CD4-positive, alpha-beta T cell (primary cell): ENCODE data around the gene RAMACL. TPM values are rescaled to one million over a fixed set of nuclear protein-coding genes. Genes with fewer than 3 reads are reported as not detected.

Source experiments
- ATAC-seq: fragments of 200-7000 bp; cut with Tn5 transposase; one replicate; pipeline ENCODE4 v1.10.0; 2022; ENCODE audit warnings: mild to moderate bottlenecking; ENCODE audit not compliant: poor library complexity
- CTCF ChIA-PET: fragments of 350-600 bp; sonication (Branson Sonifier 250); formaldehyde crosslinking; loops from one replicate; lab custom pipeline; 2021; ENCODE audit warnings: antibody characterized with exemption, inconsistent platforms; lab: Charles Lee
- POLR2A ChIA-PET: fragments of 350-600 bp; sonication (Branson Sonifier 250); formaldehyde crosslinking; loops from one replicate; lab custom pipeline; 2021; ENCODE audit warnings: antibody characterized with exemption, inconsistent platforms; lab: Charles Lee
- DNase-seq, 14 experiments: peaks; one replicate each; pipeline ENCODE4 v3.0.0-alpha.2; 2013 to 2020; ENCODE audit warnings: mixed read lengths in 2 of 14
- H3K27ac ChIP-seq, 2 donors: one replicate each; pipeline versions ENCODE4 v1.5.1 to v1.7.0; 2013; ENCODE audit warnings: low read length in 2 of 2, low read depth in 1 of 2, mild to moderate bottlenecking in 1 of 2
- H3K27me3 ChIP-seq, 2 experiments: 1 replicate in 1 of 2; 2 replicates in 1 of 2; pipeline versions ENCODE4 v1.6.1 to v1.7.0; 2013; ENCODE audit warnings: low read length in 2 of 2, control low read depth in 1 of 2, mild to moderate bottlenecking in 1 of 2, moderate library complexity in 1 of 2; ENCODE audit not compliant: insufficient read depth in 2 of 2, control insufficient read depth in 1 of 2
- H3K36me3 ChIP-seq: one replicate; pipeline ENCODE4 v1.6.1; 2013; ENCODE audit warnings: low read length, control low read depth; ENCODE audit not compliant: insufficient read depth
- H3K4me1 ChIP-seq: one replicate; pipeline ENCODE4 v1.6.1; 2013; ENCODE audit warnings: low read length, control low read depth; ENCODE audit not compliant: insufficient read depth
- H3K4me3 ChIP-seq: one replicate; pipeline ENCODE4 v1.5.1; 2013; ENCODE audit warnings: mild to moderate bottlenecking, low read length, moderate library complexity
- H3K9me3 ChIP-seq, 2 experiments: 1 replicate in 1 of 2; 2 replicates in 1 of 2; pipeline versions ENCODE4 v1.6.1 to v1.7.0; 2013; ENCODE audit warnings: low read length in 2 of 2, mild to moderate bottlenecking in 2 of 2, control low read depth in 1 of 2, moderate library complexity in 1 of 2; ENCODE audit not compliant: control insufficient read depth in 1 of 2, insufficient read depth in 1 of 2
- H3K27ac Mint-ChIP-seq: one replicate; pipeline ENCODE4 v1.8.0; 2020; ENCODE audit warnings: mixed read lengths
- H3K27me3 Mint-ChIP-seq: one replicate; pipeline ENCODE4 v1.8.0; 2021; ENCODE audit warnings: mixed read lengths
- H3K36me3 Mint-ChIP-seq: one replicate; pipeline ENCODE4 v1.8.0; 2021; ENCODE audit warnings: low read depth, mixed read lengths
- H3K4me1 Mint-ChIP-seq: one replicate; pipeline ENCODE4 v1.8.0; 2021; ENCODE audit warnings: low read depth, mixed read lengths
- H3K4me3 Mint-ChIP-seq: one replicate; pipeline ENCODE4 v1.8.0; 2020; ENCODE audit warnings: mild to moderate bottlenecking, mixed read lengths
- H3K9me3 Mint-ChIP-seq: one replicate; pipeline ENCODE4 v1.8.0; 2020; ENCODE audit warnings: mixed read lengths
- CTCF ChIP-seq: fragments of 200-600 bp; IDR thresholded peaks from one replicate; pipeline ENCODE4 v1.8.0; 2022; ENCODE audit warnings: antibody characterized with exemption, mild to moderate bottlenecking
- intact Hi-C, 2 experiments: fragments of 100-400 bp; cut with DNase I in 1 of 2; cut with micrococcal nuclease in 1 of 2; formaldehyde crosslinking; loops; one replicate each; pipeline versions ENCODE4 v1.15.1 to v1.9.0; 2023 to 2025; cut with DNase I, micrococcal nuclease
- total RNA-seq, 174 experiments: library from RNA in 2 of 174; stranded (reverse) in 2 of 174; gene quantifications; one replicate each; pipeline ENCODE4 v1.2.3 and lab custom pipeline; 2021 to 2026

Gene RAMACL
- total RNA-seq, 2 experiments from 2014 or later, result 0.52 to 0.75 TPM

DNA sequence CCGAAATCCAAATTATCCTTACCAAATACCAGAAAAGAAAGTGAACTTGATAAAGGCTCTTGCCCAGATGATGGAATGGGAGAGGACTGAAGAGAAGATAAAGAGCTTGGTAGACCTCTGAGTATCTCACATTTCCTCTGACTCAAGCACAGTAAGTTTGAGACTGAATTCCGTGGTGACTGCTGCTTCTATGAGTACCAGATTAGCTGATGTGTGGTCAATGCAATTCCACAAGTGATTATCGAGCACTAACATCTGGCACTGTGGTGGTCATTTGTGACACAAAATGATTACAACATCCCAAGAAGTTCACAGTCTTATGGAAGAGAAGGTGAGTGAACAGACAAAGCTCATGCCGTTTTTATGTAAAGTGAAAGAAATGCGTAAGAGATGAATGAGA is 43.1 kb upstream of the RAMACL start:
- ChIA-PET CTCF (no interaction called here), POLR2A (interaction anchor here (0.7 kb wide), 1 partner anchor 823 kb away, joined by 3 read pairs; no protein-coding TSS in a partner anchor)
- TF ChIP-seq CTCF, result no peak
- Mint-ChIP-seq H3K27me3 (peaks cover 39% of the 10 kb centered on the region), H3K4me1 (peaks cover 31% of the 10 kb centered on the region), H3K36me3 (peaks cover 8% of the 10 kb centered on the region), H3K9me3 (no peaks in the 10 kb centered on the region), H3K27ac (no peak overlapping the region), H3K4me3 (peak overlapping the region; percentile 91)
- DNase-seq, result no peak
- Histone ChIP-seq H3K27me3 (peaks cover 4 to 19% of the 10 kb centered on the region in 2 experiments), H3K4me3 (no peak overlapping the region), H3K4me1 (peaks cover 24% of the 10 kb centered on the region), H3K27ac (no peak overlapping the region), H3K36me3 (no peaks in the 10 kb centered on the region), H3K9me3 (no peaks in the 10 kb centered on the region)
- intact Hi-C loops, result loop anchor here (5.0 to 10.0 kb wide), 5 partner anchors 142 to 1195 kb away; partner anchors contain the start of genes AFDN (in 1 of the 2), CEP43 (in 1 of the 2) and RNASET2 (in 1 of the 2)
- no peak for ATAC-seq

- H3K27me3 ChIP-seq, result peaks cover 4 to 24% of the 10 kb centered on the region in 2 experiments
- H3K4me1 ChIP-seq, result peaks cover 24% of the 10 kb centered on the region
- peak overlapping the region; percentile 78 for H3K4me3 ChIP-seq
- no peak for TF ChIP-seq CTCF
- intact Hi-C loops, result loop anchor here (1.0 to 10.0 kb wide), 7 partner anchors 141 to 1197 kb away; partner anchors contain the start of genes AFDN (in 1 of the 2), CEP43 (in 1 of the 2), MPC1 (in 1 of the 2) and RNASET2 (in 1 of the 2)
- peak overlapping the region; percentile 92 for H3K27ac Mint-ChIP-seq
- peaks cover 33% of the 10 kb centered on the region for H3K27me3 Mint-ChIP-seq
- H3K4me3 Mint-ChIP-seq, result peak overlapping the region; percentile 91
- peaks cover 8% of the 10 kb centered on the region for H3K36me3 Mint-ChIP-seq
- peaks cover 31% of the 10 kb centered on the region for H3K4me1 Mint-ChIP-seq
- ATAC-seq (peak; percentile 19), DNase-seq (peak; percentile 33 to 86 (median 53))
- CTCF ChIA-PET, result interaction anchor here (0.9 to 1.2 kb wide), 3 partner anchors 140 to 371 kb away, joined by 3 read pairs; partner anchors contain the start of gene CEP43
- POLR2A ChIA-PET, result interaction anchor here (0.6 to 2.5 kb wide), 17 partner anchors 17 to 723 kb away, joined by 3 to 21 read pairs (median 5); partner anchors contain the start of genes RNASET2 and SFT2D1
- no peaks in the 10 kb centered on the region for H3K36me3 ChIP-seq
- H3K9me3 Mint-ChIP-seq, result no peaks in the 10 kb centered on the region
- peak overlapping the region in 1 of 2 donors; percentile 64 for H3K27ac ChIP-seq
- no peaks in the 10 kb centered on the region for H3K9me3 ChIP-seq
Measured at GRCh38 chr6:166627875-166628801, 41.7 kb upstream of the RAMACL start.
